Measurements from ENCODE around the gene HAL.

GRCh38 chr12:95978774-95979173 is 17.4 kb downstream of the HAL start:
- TF ChIP-seq ATF3 (CRISPR knock-in tag; IDR thresholded peaks at IDR 0.05) (no peak), RNF2 (conservative IDR thresholded peaks at IDR 0.05; ENCODE audit: low read depth) (no peak), KDM1A (CRISPR knock-in tag; IDR thresholded peaks at IDR 0.05) (no peak), ZNF264 (CRISPR knock-in tag; IDR thresholded peaks at IDR 0.05) (no peak), PHF21A (CRISPR knock-in tag; IDR thresholded peaks at IDR 0.05) (no peak), SNAPC2 (CRISPR knock-in tag; IDR thresholded peaks at IDR 0.05) (no peak), ZNF580 (CRISPR knock-in tag; IDR thresholded peaks at IDR 0.05; ENCODE audit: borderline replicate concordance, low read depth) (no peak), ZNF761 (CRISPR knock-in tag; conservative IDR thresholded peaks at IDR 0.05) (no peak)
